ENCODE data around the gene KIFAP3. TPM values are rescaled to one million over a fixed set of nuclear protein-coding genes. Genes with fewer than 3 reads are reported as not detected.
"Not testable (repeated sequence)": the region's sequence is repeated elsewhere in the genome, so short reads cannot be mapped to it uniquely, and the experiment has no call there.

KIFAP3 gene
- total and polyA plus RNA-seq, 2 experiments from 2014 or later = 60.6 to 75.8 TPM

DNA sequence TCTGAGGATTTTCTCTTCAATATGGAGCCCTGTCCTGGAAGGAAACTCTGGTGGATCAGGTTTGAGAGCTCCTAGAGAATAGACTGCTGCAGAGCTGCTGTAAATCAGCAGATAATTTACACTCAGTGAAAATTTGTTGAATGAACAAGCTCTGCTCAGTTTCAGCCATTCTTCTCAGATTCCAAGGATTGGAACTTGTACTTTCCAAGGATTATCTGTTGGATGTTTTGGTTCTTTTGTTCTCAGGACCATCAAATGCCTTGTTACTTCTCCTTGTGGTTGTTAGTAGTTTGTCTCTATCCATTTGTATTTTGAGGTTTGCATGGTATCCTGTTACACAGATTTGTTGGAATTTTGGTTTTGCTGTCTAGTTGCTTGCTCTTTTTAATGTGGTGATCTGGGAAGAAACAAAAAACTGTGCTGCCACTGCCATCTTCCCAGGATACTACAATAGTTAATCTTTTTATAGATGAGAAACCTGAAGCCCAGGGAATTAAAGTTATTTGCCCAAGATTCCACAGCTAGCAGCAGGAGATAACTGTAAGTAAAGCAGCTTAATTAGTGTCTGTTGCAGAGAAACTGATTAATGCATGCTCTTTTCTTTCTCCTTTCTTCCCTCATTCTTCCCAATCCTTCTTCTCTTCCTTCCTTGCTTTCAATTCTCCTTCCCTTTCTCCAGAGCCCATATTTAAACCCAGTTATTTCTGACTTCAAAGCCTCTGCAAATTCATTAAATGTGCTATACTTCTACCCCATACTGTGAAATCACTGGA is 21.7 kb upstream of the KIFAP3 start:
- peaks cover 17% of the 10 kb centered on the region for H3K4me1 ChIP-seq (ENCODE audit: low read depth)
- TF ChIP-seq, protein P1, sequence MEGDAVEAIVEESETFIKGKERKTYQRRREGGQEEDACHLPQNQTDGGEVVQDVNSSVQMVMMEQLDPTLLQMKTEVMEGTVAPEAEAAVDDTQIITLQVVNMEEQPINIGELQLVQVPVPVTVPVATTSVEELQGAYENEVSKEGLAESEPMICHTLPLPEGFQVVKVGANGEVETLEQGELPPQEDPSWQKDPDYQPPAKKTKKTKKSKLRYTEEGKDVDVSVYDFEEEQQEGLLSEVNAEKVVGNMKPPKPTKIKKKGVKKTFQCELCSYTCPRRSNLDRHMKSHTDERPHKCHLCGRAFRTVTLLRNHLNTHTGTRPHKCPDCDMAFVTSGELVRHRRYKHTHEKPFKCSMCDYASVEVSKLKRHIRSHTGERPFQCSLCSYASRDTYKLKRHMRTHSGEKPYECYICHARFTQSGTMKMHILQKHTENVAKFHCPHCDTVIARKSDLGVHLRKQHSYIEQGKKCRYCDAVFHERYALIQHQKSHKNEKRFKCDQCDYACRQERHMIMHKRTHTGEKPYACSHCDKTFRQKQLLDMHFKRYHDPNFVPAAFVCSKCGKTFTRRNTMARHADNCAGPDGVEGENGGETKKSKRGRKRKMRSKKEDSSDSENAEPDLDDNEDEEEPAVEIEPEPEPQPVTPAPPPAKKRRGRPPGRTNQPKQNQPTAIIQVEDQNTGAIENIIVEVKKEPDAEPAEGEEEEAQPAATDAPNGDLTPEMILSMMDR (IDR thresholded peaks at IDR 0.05; ENCODE audit: low read depth, low read length) = no peak
- no peak for DNase-seq (ENCODE audit: low read depth in 1 of 2, low spot score in 1 of 2)
- no peaks in the 10 kb centered on the region for H3K9me3 ChIP-seq (ENCODE audit: low read depth)
- H3K4me3 ChIP-seq = no peak overlapping the region
- no peaks in the 10 kb centered on the region for H3K27me3 ChIP-seq
- H3K36me3 ChIP-seq = no peaks in the 10 kb centered on the region
- H3K27ac ChIP-seq = no peak overlapping the region

DNA sequence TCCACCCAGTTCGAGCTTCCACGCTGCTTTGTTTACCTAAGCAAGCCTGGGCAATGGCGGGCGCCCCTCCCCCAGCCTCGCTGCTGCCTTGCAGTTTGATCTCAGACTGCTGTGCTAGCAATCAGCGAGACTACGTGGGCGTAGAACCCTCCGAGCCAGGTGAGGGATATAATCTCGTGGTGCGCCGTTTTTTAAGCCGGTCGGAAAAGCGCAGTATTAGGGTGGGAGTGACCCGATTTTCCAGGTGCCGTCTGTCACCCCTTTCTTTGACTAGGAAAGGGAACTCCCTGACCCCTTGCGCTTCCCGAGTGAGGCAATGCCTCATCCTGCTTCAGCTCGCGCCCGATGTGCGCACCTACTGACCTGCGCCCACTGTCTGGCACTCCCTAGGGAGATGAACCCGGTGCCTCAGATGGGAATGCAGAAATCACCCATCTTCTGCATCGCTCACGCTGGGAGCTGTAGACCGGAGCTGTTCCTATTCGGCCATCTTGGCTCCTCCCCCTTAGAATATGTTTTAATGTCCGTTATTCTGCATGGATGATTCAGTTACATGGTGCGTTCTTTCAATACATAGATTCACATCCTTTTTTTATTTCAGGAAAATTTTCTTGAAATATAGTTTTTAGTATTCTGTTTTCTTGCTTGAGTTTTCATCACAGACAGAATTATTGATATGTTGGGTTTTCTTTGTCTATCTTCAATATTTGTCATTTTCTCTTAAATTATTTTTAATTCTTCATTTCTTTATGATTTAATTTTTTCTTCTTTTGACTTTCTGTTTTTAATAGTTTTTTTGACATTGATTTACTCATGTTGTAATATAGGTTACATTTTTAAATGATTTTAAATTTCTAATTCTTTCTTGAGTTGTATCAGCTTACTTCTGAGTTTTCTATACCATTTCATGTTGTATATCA is 20.5 kb upstream of the KIFAP3 start:
- H3K27ac ChIP-seq; H3K4me3 ChIP-seq; H3K9me3 ChIP-seq (ENCODE audit: low read depth); H3K36me3 ChIP-seq; H3K27me3 ChIP-seq; DNase-seq (ENCODE audit: low read depth in 1 of 2, low spot score in 1 of 2): not testable (repeated sequence)
- H3K4me1 ChIP-seq (ENCODE audit: low read depth) = peaks cover 17% of the 10 kb centered on the region

DNA sequence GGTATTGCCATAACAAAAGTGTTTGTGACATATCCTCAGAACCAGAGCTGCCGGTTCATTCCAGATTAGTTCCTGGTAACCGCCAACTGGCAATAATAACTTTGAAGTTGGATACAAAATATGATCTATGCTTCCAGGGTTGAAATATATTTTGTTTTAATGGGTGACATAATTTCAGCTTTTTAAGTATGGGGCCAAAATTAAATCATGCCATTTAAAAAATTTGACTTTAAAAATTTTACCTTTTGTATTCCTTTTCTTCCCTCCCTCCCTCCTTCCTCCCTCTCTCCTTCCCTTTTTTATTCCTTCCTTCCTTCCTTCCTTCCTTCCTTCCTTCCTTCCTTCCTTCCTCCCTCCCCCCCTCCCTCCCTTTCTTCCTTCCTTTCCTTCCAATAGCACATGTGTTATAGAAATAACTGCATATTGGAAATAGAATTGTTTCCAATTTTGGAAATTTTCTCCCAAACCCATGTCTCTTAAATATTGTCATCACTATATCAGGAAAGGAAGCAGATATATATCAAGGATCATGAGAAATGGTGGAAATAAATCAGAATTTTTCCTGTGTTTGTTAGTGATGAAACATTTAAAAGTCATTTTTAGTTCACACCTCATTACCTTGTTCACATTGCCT is 12.0 kb upstream of the KIFAP3 start:
- TF ChIP-seq, protein P1 (IDR thresholded peaks at IDR 0.05; ENCODE audit: low read depth, low read length) = no peak
- Histone ChIP-seq H3K27ac (no peak overlapping the region), H3K9me3 (ENCODE audit: low read depth) (no peaks in the 10 kb centered on the region), H3K4me3 (no peak overlapping the region), H3K4me1 (ENCODE audit: low read depth) (no peaks in the 10 kb centered on the region), H3K27me3 (no peaks in the 10 kb centered on the region), H3K36me3 (no peaks in the 10 kb centered on the region)
- no peak for DNase-seq (ENCODE audit: low read depth in 1 of 2, low spot score in 1 of 2)

DNA sequence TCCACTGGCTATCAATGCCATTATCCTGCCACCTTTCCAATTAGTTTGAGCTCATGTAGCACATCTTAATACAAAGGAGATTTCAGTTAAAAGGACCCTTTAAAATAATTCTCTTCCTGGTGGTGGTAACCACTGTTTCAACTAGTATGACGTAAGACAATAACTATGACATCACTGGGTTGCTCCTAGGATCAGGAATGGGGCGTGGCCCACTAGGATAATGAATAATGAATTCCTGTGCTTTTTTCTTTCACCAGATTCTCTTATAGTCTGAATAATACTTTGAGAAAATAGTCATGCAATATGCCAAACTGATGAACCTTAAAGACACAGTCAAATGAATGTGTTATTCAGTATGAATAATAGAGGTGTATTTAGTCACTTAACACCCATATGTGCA is 10.6 kb upstream of the KIFAP3 start:
- Histone ChIP-seq H3K36me3 (no peaks in the 10 kb centered on the region), H3K9me3 (ENCODE audit: low read depth) (no peaks in the 10 kb centered on the region), H3K27me3 (no peaks in the 10 kb centered on the region), H3K4me1 (ENCODE audit: low read depth) (no peaks in the 10 kb centered on the region), H3K4me3 (no peak overlapping the region), H3K27ac (no peak overlapping the region)
- TF ChIP-seq, protein P1 (IDR thresholded peaks at IDR 0.05; ENCODE audit: low read depth, low read length) = no peak
- DNase-seq (ENCODE audit: low read depth in 1 of 2, low spot score in 1 of 2) = no peak

DNA sequence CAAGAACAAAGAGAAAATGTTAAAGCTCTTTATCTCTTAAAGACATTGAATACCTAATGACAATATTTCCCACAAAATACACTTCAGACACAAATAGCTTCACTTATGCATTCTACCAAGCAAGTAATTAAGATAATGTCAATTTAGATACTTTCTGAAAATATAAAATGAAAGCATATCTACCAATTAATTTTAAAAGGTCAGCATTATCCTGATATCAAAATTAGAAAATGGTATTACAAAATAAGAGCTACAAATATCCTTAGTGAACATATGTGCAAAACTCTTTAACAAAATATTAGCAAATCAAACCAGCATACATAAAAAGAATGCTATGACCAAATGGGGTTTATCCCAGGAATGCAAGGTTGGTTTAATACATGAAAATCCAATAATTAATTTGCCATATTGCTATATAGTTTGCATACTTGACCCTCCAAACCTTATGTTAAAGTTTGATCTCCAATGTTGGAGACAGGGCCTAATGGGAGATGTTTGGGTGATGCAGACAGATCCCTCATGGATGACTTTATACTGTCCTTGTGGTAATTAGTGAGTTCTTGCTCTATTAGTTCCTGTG is 4.2 kb upstream of the KIFAP3 start:
- Histone ChIP-seq H3K27me3 (no peaks in the 10 kb centered on the region), H3K4me1 (ENCODE audit: low read depth) (peaks cover 16% of the 10 kb centered on the region), H3K4me3 (no peak overlapping the region), H3K9me3 (ENCODE audit: low read depth) (no peaks in the 10 kb centered on the region), H3K27ac (no peak overlapping the region), H3K36me3 (no peaks in the 10 kb centered on the region)
- TF ChIP-seq, protein P1 (IDR thresholded peaks at IDR 0.05; ENCODE audit: low read depth, low read length) = no peak
- DNase-seq (ENCODE audit: low read depth in 1 of 2, low spot score in 1 of 2) = no peak
